Caco-2 (cell line): ENCODE measurements around the gene APRT. TPM values are rescaled to one million over a fixed set of nuclear protein-coding genes. Genes with fewer than 3 reads are reported as not detected.

Source experiments
- BruUV-seq: library from RNA; stranded (reverse); fragments of 400-500 nt; replicated peaks from 2 replicates; lab custom pipeline; 2021; lab: Mats Ljungman, UMichigan
- CTCF ChIA-PET: fragments of 300-600 bp; sonication (Branson Sonifier 250); formaldehyde crosslinking; loops from one replicate; lab custom pipeline; 2022; ENCODE audit warnings: antibody characterized with exemption; lab: Charles Lee
- POLR2A ChIA-PET: fragments of 300-600 bp; sonication (Branson Sonifier 250); formaldehyde crosslinking; loops from one replicate; lab custom pipeline; 2022; ENCODE audit warnings: antibody characterized with exemption; lab: Charles Lee
- DNase-seq, 2 experiments: peaks; one replicate each; pipeline versions ENCODE4 v3.0.0 to v3.0.0-alpha.2; 2020 to 2022
- H3K27me3 ChIP-seq: replicated peaks from 2 replicates; pipeline ENCODE4 v1.6.0; 2011; ENCODE audit warnings: low read length; ENCODE audit not compliant: control insufficient read depth, insufficient read depth
- H3K36me3 ChIP-seq: 2 replicates; pipeline ENCODE4 v1.5.1; 2011; ENCODE audit warnings: low read length; ENCODE audit not compliant: control insufficient read depth, insufficient read depth
- H3K4me1 ChIP-seq: fragments of 250-450 bp; sonication (Bioruptor Pico); 2 replicates; pipeline ENCODE4 v1.5.1; 2020; ENCODE audit warnings: mild to moderate bottlenecking
- H3K4me3 ChIP-seq: 2 replicates; pipeline ENCODE4 v1.5.1; 2011; ENCODE audit warnings: low read depth, mild to moderate bottlenecking, control low read depth, low read length
- H3K9me3 ChIP-seq: fragments of 250-450 bp; sonication (Bioruptor Pico); 2 replicates; pipeline ENCODE4 v1.5.1; 2020; ENCODE audit warnings: mild to moderate bottlenecking, moderate library complexity
- H3K27ac Mint-ChIP-seq: one replicate; pipeline ENCODE4 v1.8.0; 2022; ENCODE audit warnings: mixed read lengths; ENCODE audit not compliant: unreplicated experiment
- H3K27me3 Mint-ChIP-seq: one replicate; pipeline ENCODE4 v1.8.0; 2022; ENCODE audit warnings: mixed read lengths; ENCODE audit not compliant: insufficient read depth, unreplicated experiment
- H3K36me3 Mint-ChIP-seq: one replicate; pipeline ENCODE4 v1.8.0; 2022; ENCODE audit warnings: mild to moderate bottlenecking, mixed read lengths; ENCODE audit not compliant: insufficient read depth, unreplicated experiment
- H3K4me1 Mint-ChIP-seq: one replicate; pipeline ENCODE4 v1.8.0; 2022; ENCODE audit warnings: low read depth, mixed read lengths; ENCODE audit not compliant: unreplicated experiment
- H3K4me3 Mint-ChIP-seq: one replicate; pipeline ENCODE4 v1.8.0; 2022; ENCODE audit warnings: mild to moderate bottlenecking, moderate library complexity, mixed read lengths; ENCODE audit not compliant: unreplicated experiment
- H3K9me3 Mint-ChIP-seq: one replicate; pipeline ENCODE4 v1.8.0; 2022; ENCODE audit warnings: mixed read lengths; ENCODE audit not compliant: unreplicated experiment
- CTCF ChIP-seq, 2 experiments: fragments of 200-600 bp in 1 of 2; IDR thresholded peaks; 1 replicate in 1 of 2; 2 replicates in 1 of 2; pipeline versions ENCODE4 v1.5.1 to v1.8.0; 2011 to 2022; ENCODE audit warnings: antibody characterized with exemption in 1 of 2, control low read depth in 1 of 2, inconsistent platforms in 1 of 2, low read depth in 1 of 2, low read length in 1 of 2, mild to moderate bottlenecking in 1 of 2, moderate library complexity in 1 of 2; ENCODE audit not compliant: insufficient read depth in 1 of 2, severe bottlenecking in 1 of 2, unreplicated experiment in 1 of 2
- intact Hi-C: fragments of 100-400 bp; cut with micrococcal nuclease; formaldehyde crosslinking; loops from one replicate; pipeline ENCODE4 v1.10.0; 2022; ENCODE audit not compliant: unreplicated experiment
- total RNA-seq: library from RNA; stranded (reverse); gene quantifications from 2 replicates; pipeline ENCODE4 v1.2.3, GENCODE V29; 2022

Gene APRT
- total RNA-seq, 1 experiment from 2014 or later: 251 TPM

- H3K4me3 ChIP-seq: no peak overlapping the region
- peaks cover 3% of the 10 kb centered on the region for H3K36me3 ChIP-seq
- Mint-ChIP-seq H3K27ac (no peak overlapping the region), H3K4me3 (no peak overlapping the region), H3K4me1 (no peaks in the 10 kb centered on the region), H3K27me3 (no peaks in the 10 kb centered on the region), H3K9me3 (no peaks in the 10 kb centered on the region), H3K36me3 (peaks cover 13% of the 10 kb centered on the region)
- H3K9me3 ChIP-seq: no peaks in the 10 kb centered on the region
- H3K27me3 ChIP-seq: no peaks in the 10 kb centered on the region
- POLR2A ChIA-PET: no interaction called here
- CTCF ChIA-PET: no interaction called here
- intact Hi-C loops: no loop called here
- DNase-seq: no peak
- BruUV-seq: no TSS peak
- no peak for TF ChIP-seq CTCF (IDR thresholded peaks at IDR 0.05; ENCODE audit: insufficient read depth in 1 of 2, low read depth in 1 of 2, low read length in 1 of 2, severe bottlenecking in 1 of 2, unreplicated experiment in 1 of 2)
- H3K4me1 ChIP-seq: no peaks in the 10 kb centered on the region
Observed at GRCh38 chr16:88835383-88835782, 23.7 kb upstream of the APRT start.

GRCh38 chr16:88834670-88835069, 22.9 kb upstream of the APRT start:
- Mint-ChIP-seq H3K4me1 (no peaks in the 10 kb centered on the region), H3K4me3 (no peak overlapping the region), H3K36me3 (peaks cover 8% of the 10 kb centered on the region), H3K27ac (no peak overlapping the region), H3K9me3 (no peaks in the 10 kb centered on the region), H3K27me3 (no peaks in the 10 kb centered on the region)
- H3K27me3 ChIP-seq: no peaks in the 10 kb centered on the region
- CTCF ChIA-PET: no interaction called here
- DNase-seq: no peak
- no TSS peak for BruUV-seq
- no peak overlapping the region for H3K4me3 ChIP-seq
- POLR2A ChIA-PET: no interaction called here
- TF ChIP-seq CTCF (IDR thresholded peaks at IDR 0.05; ENCODE audit: insufficient read depth in 1 of 2, low read depth in 1 of 2, low read length in 1 of 2, severe bottlenecking in 1 of 2, unreplicated experiment in 1 of 2): no peak
- H3K4me1 ChIP-seq: no peaks in the 10 kb centered on the region
- no peaks in the 10 kb centered on the region for H3K9me3 ChIP-seq
- H3K36me3 ChIP-seq: peaks cover 2% of the 10 kb centered on the region
- intact Hi-C loops: no loop called here

GRCh38 chr16:88833086-88833485, 21.4 kb upstream of the APRT start:
- no peak overlapping the region for H3K4me3 ChIP-seq
- no peaks in the 10 kb centered on the region for H3K27me3 Mint-ChIP-seq
- CTCF ChIA-PET: interaction anchor here (1.0 kb wide), 1 partner anchor 24 kb away, joined by 4 read pairs; no protein-coding TSS in a partner anchor

More at GRCh38 chr16:88833086-88833485, 21.4 kb upstream of the APRT start:
- Histone ChIP-seq H3K4me1 (no peaks in the 10 kb centered on the region), H3K36me3 (no peaks in the 10 kb centered on the region; the same call in 1 of the 2 replicates), H3K27me3 (no peaks in the 10 kb centered on the region), H3K9me3 (no peaks in the 10 kb centered on the region)
- Mint-ChIP-seq H3K36me3 (peaks cover 6% of the 10 kb centered on the region), H3K27ac (no peak overlapping the region), H3K9me3 (no peaks in the 10 kb centered on the region), H3K4me1 (no peaks in the 10 kb centered on the region), H3K4me3 (no peak overlapping the region)
- POLR2A ChIA-PET: no interaction called here
- no TSS peak for BruUV-seq
- no peak for DNase-seq
- intact Hi-C loops: no loop called here
- no peak for TF ChIP-seq CTCF (IDR thresholded peaks at IDR 0.05; ENCODE audit: insufficient read depth in 1 of 2, low read depth in 1 of 2, low read length in 1 of 2, severe bottlenecking in 1 of 2, unreplicated experiment in 1 of 2)
